Measurements from ENCODE around the gene PIAS4.

Gene PIAS4

GRCh38 chr19:4081441-4082129, 74.0 kb downstream of the PIAS4 start:
- in situ Hi-C loops (cut with HindIII; ENCODE audit: low sequenced_read_pairs), result no loop called here
- TF ChIP-seq CTCF (IDR thresholded peaks at IDR 0.05; ENCODE audit: low read depth, low read length), result no peak
- H3K4me3 ChIP-seq (ENCODE audit: low read depth, low read length), result no peak overlapping the region
- no peak for DNase-seq (ENCODE audit: low read depth, low spot score)

DNA sequence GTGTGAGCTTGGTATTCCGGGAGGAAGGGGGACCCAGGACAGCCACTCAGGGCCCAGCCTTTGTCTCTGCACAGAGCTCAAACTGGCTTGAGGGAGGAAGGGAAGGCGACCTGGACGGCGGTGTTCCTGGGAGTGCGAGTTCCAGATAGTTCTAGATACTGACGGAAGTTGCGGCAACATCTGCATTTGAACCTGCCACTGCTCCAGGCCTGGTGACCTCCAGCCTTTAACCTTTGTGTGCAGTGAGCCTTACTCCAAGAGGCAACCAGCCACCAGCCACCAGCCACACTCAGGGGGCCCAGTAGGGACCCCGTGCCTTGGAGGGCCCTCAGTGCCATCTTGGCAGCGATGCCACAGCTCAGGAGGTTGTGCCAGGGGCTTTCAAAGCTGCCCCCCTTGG, 74.6 kb downstream of the PIAS4 start:
- H3K4me3 ChIP-seq (ENCODE audit: low read depth, low read length), result no peak overlapping the region
- TF ChIP-seq CTCF (IDR thresholded peaks at IDR 0.05; ENCODE audit: low read depth, low read length), result no peak
- in situ Hi-C loops (cut with HindIII; ENCODE audit: low sequenced_read_pairs), result no loop called here
- DNase-seq (ENCODE audit: low read depth, low spot score), result no peak

- in situ Hi-C loops (cut with HindIII; ENCODE audit: low sequenced_read_pairs), result no loop called here
- DNase-seq (ENCODE audit: low read depth, low spot score), result no peak
- no peak overlapping the region for H3K4me3 ChIP-seq (ENCODE audit: low read depth, low read length)
- TF ChIP-seq CTCF (IDR thresholded peaks at IDR 0.05; ENCODE audit: low read depth, low read length), result no peak
These were observed 76.4 kb downstream of the PIAS4 start for GRCh38 chr19:4083677-4084546.

GRCh38 chr19:4084547-4084877, 77.0 kb downstream of the PIAS4 start:
- TF ChIP-seq CTCF (IDR thresholded peaks at IDR 0.05; ENCODE audit: low read depth, low read length), result no peak
- in situ Hi-C loops (cut with HindIII; ENCODE audit: low sequenced_read_pairs), result no loop called here
- H3K4me3 ChIP-seq (ENCODE audit: low read depth, low read length), result no peak overlapping the region
- no peak for DNase-seq (ENCODE audit: low read depth, low spot score)

DNA sequence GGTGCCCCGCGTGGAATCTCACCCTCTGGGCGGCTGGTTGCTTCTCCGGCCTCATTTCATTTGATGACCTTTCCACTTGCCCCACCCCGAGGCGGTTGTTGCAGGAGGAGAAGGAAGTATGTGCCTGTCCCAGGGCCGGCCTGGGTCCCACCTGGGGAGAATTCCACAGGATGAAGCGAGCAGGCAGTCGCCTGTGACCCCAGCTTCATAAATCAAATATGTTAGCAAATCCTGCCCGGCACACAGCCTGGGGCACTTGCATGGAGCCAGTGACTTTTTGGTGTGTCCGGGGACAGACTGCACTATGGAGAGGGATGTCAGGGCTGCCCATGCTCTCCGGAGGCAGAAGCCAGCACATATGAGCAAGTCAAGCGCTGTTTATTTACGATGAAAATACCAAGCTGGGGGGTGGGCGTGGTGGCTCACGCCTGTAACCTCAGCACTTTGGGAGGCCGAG, 78.9 kb downstream of the PIAS4 start:
- DNase-seq (ENCODE audit: low read depth, low spot score), result no peak
- TF ChIP-seq CTCF (IDR thresholded peaks at IDR 0.05; ENCODE audit: low read depth, low read length), result no peak
- in situ Hi-C loops (cut with HindIII; ENCODE audit: low sequenced_read_pairs), result no loop called here
- no peak overlapping the region for H3K4me3 ChIP-seq (ENCODE audit: low read depth, low read length)

DNA sequence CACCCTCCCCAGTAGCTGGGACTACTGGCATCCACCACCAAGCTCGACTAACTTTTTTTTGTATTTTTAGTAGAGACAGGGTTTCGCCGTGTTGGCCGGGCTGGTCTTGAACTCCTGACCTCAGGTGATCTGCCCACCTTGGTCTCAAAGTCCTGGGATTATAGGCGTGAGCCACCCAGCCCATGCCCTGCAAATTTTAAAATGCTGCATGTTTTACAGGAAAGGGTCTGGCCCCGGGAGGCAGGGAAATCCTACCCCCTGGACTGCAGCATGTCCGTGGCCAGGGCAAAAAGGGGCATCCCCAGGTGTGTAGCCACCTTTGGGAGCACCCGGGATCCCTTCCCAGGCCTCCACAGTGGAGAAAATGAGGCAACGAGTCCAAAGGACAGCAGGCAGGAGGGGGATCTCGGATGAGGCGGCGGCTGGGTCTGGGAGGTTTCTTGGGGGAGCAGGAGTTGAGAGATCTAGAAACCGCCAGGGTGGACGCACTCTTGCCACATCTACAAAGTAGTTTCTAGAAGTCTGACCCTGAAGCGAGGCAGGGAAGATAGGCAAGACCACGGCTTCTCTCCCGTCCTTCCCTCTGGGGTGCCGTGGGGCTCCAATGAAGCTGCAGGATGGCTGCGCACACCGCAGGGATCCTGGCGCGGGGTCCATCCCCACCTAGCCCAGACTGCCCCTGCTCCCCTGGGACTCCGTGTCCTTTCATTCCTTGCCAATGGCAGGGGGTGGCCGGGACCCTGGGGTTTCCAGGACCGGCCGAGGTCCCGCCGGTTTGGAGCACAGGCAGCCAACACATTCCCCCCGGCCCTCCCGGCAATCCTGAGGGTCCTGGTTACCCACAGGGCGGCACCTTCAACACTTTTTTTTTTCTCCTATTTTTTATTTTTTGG, 80.5 kb downstream of the PIAS4 start:
- no peak for TF ChIP-seq CTCF (IDR thresholded peaks at IDR 0.05; ENCODE audit: low read depth, low read length)
- no peak for DNase-seq (ENCODE audit: low read depth, low spot score)
- in situ Hi-C loops (cut with HindIII; ENCODE audit: low sequenced_read_pairs), result no loop called here
- H3K4me3 ChIP-seq (ENCODE audit: low read depth, low read length), result no peak overlapping the region

All from astrocyte of the spinal cord (primary cell).